ENCODE measurements around the gene EPB41L1.

The EPB41L1 gene

DNA sequence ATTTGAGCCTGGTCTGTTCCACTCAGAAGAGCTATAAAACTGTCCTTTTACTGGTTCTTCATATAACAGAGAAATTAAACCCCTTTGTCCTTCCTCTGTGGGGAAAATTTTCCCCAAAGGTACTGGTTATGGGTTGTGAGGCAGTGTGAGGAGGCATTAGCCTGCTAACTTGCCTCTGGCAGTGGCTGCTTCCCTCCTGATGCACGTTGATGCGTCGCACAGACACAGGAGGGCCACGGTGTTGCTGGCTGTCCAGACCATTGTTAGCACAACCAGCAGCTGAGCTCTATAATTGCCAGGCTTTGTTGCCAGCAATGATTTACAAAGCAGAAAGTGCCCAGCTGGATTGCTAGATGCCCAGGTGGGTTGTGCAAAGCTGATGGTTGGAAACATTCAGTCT lies 91.9 kb downstream of the EPB41L1 start:
- no peak for DNase-seq (ENCODE audit: low spot score)
- Mint-ChIP-seq H3K36me3 (ENCODE audit: low read depth) (peaks cover 40% of the 10 kb centered on the region), H3K27ac (no peak overlapping the region), H3K9me3 (no peaks in the 10 kb centered on the region), H3K4me3 (no peak overlapping the region), H3K27me3 (ENCODE audit: low read depth) (no peaks in the 10 kb centered on the region), H3K4me1 (ENCODE audit: low read depth) (peaks cover 5% of the 10 kb centered on the region)

DNA sequence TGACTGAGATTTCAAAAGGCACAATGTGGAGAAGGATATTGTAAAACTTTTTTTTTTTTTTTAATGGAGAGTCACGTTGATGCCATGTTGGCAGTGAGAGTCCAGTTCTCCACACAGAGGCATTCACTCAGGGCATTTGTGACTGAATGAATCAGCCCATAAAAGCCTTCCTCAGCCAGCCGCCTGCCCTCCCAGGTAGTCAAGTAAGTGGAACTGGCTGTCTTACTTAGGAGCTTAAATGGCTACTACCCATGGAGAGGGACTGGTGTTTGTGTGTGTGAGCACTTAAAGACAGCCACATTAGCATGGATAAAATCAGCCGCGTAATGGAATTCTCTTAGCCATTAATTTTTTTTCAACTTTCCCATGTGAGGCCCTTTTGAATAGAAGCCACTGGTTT lies 94.3 kb downstream of the EPB41L1 start:
- no peaks in the 10 kb centered on the region for H3K27me3 Mint-ChIP-seq (ENCODE audit: low read depth)
- no peak for DNase-seq (ENCODE audit: low spot score)
- H3K4me1 Mint-ChIP-seq (ENCODE audit: low read depth), result peaks cover 5% of the 10 kb centered on the region
- H3K9me3 Mint-ChIP-seq, result no peaks in the 10 kb centered on the region
- no peak overlapping the region for H3K27ac Mint-ChIP-seq
- peaks cover 41% of the 10 kb centered on the region for H3K36me3 Mint-ChIP-seq (ENCODE audit: low read depth)
- H3K4me3 Mint-ChIP-seq, result no peak overlapping the region

DNA sequence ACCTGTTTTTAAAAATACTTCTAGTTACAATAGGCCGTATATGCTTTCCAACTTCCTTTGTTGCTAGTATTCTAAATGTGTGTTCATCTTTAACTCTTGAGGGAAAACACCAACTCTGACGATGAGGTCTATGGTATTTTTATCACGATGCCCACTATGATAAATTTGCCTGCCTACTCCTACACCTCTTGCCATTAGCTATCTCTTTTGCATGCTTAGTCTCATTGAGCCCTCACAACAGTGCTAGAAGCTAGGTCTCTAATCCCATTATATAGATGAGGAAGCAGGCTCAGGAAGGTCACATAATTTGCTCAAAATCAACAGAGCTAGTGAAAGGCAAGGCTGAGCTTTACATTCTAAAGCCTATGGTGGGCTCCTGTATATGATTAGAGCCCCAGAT lies 94.9 kb downstream of the EPB41L1 start:
- H3K36me3 Mint-ChIP-seq (ENCODE audit: low read depth), result peaks cover 39% of the 10 kb centered on the region
- H3K27ac Mint-ChIP-seq, result no peak overlapping the region
- H3K27me3 Mint-ChIP-seq (ENCODE audit: low read depth), result no peaks in the 10 kb centered on the region

DNA sequence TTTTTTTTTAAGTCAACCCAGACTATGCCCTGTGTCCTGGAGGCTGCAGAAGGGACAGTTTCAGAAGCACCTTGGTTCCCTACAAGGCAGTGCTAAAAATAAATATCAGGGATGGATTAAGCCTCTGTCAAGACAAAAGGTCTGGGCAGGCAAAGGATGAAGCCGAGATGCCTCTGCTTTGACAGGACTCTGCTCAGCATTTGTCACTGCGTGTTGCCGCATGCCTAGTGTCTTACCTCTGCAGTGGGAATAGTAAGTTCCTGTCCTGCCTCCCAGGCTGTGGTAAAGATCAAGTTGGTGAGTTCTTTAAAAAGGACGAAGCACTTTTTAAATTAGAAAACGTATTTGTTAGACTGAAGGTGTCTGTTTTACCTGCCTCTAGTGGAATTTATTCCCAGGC lies 96.9 kb downstream of the EPB41L1 start:
- Mint-ChIP-seq H3K36me3 (ENCODE audit: low read depth) (peaks cover 29% of the 10 kb centered on the region), H3K4me1 (ENCODE audit: low read depth) (peaks cover 5% of the 10 kb centered on the region), H3K27ac (no peak overlapping the region), H3K4me3 (no peak overlapping the region), H3K27me3 (ENCODE audit: low read depth) (no peaks in the 10 kb centered on the region), H3K9me3 (no peaks in the 10 kb centered on the region)
- DNase-seq (ENCODE audit: low spot score), result no peak

More for the DNA sequence above, 94.9 kb downstream of the EPB41L1 start:
- H3K9me3 Mint-ChIP-seq, result no peaks in the 10 kb centered on the region
- no peak overlapping the region for H3K4me3 Mint-ChIP-seq
- no peak for DNase-seq (ENCODE audit: low spot score)
- peaks cover 5% of the 10 kb centered on the region for H3K4me1 Mint-ChIP-seq (ENCODE audit: low read depth)

DNA sequence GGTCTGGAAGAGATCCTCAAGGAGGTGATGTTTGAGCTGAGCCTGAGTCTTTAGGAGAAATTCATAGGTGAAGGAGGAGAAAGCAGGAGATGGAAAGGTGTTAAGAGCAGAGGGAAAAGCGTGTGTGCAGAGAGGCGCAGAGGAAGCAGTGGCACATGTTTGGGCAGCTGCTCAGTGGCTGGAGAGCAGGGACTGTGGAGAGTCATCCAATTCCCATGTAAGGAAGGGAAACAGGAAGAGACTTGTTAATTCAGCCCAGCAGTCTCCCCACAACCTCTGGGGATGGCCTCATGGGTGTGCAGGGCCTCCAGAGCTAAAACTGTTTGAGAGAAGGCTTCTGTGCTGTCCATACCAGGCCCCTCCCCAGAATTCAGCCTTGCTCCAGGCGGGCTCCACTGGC lies 98.0 kb downstream of the EPB41L1 start:
- H3K27me3 Mint-ChIP-seq (ENCODE audit: low read depth), result no peaks in the 10 kb centered on the region
- peaks cover 24% of the 10 kb centered on the region for H3K36me3 Mint-ChIP-seq (ENCODE audit: low read depth)
- no peak for DNase-seq (ENCODE audit: low spot score)
- H3K4me1 Mint-ChIP-seq (ENCODE audit: low read depth), result peaks cover 5% of the 10 kb centered on the region
- no peak overlapping the region for H3K4me3 Mint-ChIP-seq
- no peak overlapping the region for H3K27ac Mint-ChIP-seq
- no peaks in the 10 kb centered on the region for H3K9me3 Mint-ChIP-seq

DNA sequence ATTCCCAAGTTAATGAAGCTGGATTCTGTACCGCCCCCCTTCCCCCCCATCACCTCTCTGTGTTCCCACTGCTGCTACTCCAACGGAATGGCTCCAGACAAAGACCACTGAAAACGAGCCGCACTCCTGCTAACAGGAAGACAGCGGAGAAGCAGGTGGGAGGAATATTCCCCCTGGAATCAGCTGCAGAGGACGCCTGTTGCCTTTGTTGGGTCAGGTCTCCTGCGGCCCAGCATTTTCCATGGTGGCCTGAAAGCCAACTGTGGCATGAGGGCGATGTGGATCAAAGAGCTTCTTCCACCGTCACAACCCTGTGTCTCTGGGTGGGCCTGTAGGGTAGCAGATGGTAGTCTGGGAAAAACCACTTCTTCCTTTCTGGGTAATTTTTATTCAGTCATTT lies 98.5 kb downstream of the EPB41L1 start:
- DNase-seq (ENCODE audit: low spot score), result no peak
- H3K27me3 Mint-ChIP-seq (ENCODE audit: low read depth), result no peaks in the 10 kb centered on the region
- H3K4me3 Mint-ChIP-seq, result no peak overlapping the region
- no peak overlapping the region for H3K27ac Mint-ChIP-seq
- H3K4me1 Mint-ChIP-seq (ENCODE audit: low read depth), result peaks cover 3% of the 10 kb centered on the region
- H3K36me3 Mint-ChIP-seq (ENCODE audit: low read depth), result peaks cover 20% of the 10 kb centered on the region
- no peaks in the 10 kb centered on the region for H3K9me3 Mint-ChIP-seq

DNA sequence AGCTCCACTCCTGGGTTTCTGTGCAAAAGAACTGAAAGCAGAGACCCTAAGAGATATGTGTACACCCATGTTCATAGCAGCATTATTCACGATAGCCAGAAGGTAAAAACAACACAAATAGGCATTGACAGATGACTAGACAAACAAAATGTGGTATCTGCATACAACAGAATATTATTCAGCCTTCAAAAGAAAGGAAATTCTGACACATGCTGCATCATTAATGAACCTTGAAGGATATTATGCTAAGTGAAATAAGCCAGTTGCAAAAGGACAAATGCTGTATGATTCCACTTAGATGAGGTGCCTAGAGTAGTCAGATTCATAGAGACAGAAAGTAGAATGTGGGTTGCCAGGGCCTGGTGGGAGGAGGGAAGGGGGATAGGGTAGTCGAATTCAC lies 99.5 kb downstream of the EPB41L1 start:
- Mint-ChIP-seq H3K36me3 (ENCODE audit: low read depth) (peaks cover 15% of the 10 kb centered on the region), H3K27me3 (ENCODE audit: low read depth) (no peaks in the 10 kb centered on the region), H3K4me3 (no peak overlapping the region), H3K27ac (no peak overlapping the region), H3K4me1 (ENCODE audit: low read depth) (peaks cover 3% of the 10 kb centered on the region), H3K9me3 (no peaks in the 10 kb centered on the region)
- no peak for DNase-seq (ENCODE audit: low spot score)

DNA sequence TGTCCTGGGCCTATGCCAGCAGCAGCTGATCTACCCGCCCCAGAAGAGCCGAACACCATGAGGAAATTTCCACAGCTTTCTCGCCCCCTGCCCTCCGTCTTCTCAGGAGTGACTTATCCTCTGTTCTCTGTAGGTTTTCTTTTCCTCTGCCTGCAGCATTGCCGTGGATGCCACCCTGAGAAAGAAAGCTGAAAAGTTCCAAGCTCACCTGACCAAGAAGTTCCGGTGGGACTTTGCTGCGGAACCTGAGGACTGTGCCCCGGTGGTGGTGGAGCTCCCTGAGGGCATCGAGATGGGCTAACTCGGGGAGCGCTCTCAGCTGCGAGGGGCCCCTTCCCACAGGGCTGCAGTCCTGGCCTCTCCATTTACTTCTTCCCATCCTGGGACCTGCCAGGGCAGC lies 100.9 kb downstream of the EPB41L1 start:
- Mint-ChIP-seq H3K4me3 (no peak overlapping the region), H3K36me3 (ENCODE audit: low read depth) (peaks cover 11% of the 10 kb centered on the region), H3K27me3 (ENCODE audit: low read depth) (no peaks in the 10 kb centered on the region), H3K27ac (no peak overlapping the region), H3K4me1 (ENCODE audit: low read depth) (no peaks in the 10 kb centered on the region), H3K9me3 (no peaks in the 10 kb centered on the region)
- no peak for DNase-seq (ENCODE audit: low spot score)

DNA sequence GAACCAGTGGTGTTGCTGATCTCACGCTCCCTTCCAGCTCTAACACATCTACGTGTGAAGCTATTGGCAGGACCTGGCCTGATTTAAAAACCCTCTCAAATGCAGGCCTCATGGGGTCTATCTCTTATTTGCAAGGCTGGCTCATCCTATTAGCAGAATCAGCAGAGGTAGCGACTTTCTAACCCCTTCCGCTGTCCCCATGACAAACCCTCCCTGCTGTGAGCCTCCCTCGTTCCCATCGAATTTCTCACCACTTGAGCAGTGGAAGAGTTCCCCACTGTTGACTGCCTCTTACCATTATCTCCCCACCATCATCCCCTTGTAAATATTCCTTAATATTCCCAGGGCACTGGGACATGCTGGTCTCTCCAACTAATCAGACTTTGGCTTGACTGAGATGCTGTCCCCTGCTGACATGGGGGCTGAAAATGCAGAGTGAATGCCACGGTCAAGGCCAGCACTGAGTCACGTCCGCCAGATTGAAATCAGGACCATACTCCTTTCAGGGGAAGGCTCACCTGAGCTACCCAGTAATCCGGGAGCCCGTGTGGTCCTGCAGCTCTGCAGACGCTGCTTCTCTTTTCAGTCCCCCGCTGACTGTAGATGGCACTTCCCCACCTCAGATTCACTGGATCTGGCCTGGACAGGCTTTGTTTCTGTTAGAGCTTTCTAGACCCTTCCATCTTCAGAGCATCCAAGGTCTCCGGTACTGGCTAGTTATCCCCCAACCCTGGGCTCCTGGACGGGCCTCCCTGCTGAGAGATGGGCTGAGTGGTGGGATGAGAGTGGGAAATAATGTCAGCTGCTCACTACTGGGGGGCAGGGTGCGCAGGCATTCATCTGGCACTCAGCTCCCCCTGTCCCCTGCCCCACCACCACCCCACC lies 104.9 kb downstream of the EPB41L1 start:
- no peak overlapping the region for H3K4me3 Mint-ChIP-seq
- no peak overlapping the region for H3K27ac Mint-ChIP-seq
- no peaks in the 10 kb centered on the region for H3K9me3 Mint-ChIP-seq
- H3K4me1 Mint-ChIP-seq (ENCODE audit: low read depth), result no peaks in the 10 kb centered on the region
- H3K27me3 Mint-ChIP-seq (ENCODE audit: low read depth), result no peaks in the 10 kb centered on the region
- DNase-seq (ENCODE audit: low spot score), result no peak
- H3K36me3 Mint-ChIP-seq (ENCODE audit: low read depth), result peaks cover 3% of the 10 kb centered on the region

DNA sequence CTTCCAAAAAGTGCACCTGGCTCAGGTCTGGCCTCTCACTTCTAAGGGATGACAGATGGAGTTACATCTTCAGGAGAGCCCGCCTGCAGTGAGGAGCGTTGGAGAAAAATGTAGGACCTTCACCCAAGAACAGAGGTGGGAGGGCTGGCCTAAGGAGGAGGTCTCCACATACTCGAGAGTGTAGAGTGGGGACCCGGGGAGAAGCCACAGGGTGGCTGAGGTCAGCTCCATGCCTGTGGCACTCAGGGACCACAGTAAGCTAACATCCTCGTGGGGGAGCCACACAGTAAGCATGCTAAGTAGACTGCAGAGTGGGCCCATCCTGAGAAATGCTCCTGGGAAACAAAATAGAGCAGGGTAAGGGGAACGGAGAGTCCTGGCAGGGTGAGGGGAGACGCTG lies 105.8 kb downstream of the EPB41L1 start:
- DNase-seq (ENCODE audit: low spot score), result no peak
- peaks cover 3% of the 10 kb centered on the region for H3K36me3 Mint-ChIP-seq (ENCODE audit: low read depth)
- no peak overlapping the region for H3K27ac Mint-ChIP-seq
- H3K27me3 Mint-ChIP-seq (ENCODE audit: low read depth), result no peaks in the 10 kb centered on the region
- H3K4me3 Mint-ChIP-seq, result no peak overlapping the region
- no peaks in the 10 kb centered on the region for H3K4me1 Mint-ChIP-seq (ENCODE audit: low read depth)
- H3K9me3 Mint-ChIP-seq, result no peaks in the 10 kb centered on the region

DNA sequence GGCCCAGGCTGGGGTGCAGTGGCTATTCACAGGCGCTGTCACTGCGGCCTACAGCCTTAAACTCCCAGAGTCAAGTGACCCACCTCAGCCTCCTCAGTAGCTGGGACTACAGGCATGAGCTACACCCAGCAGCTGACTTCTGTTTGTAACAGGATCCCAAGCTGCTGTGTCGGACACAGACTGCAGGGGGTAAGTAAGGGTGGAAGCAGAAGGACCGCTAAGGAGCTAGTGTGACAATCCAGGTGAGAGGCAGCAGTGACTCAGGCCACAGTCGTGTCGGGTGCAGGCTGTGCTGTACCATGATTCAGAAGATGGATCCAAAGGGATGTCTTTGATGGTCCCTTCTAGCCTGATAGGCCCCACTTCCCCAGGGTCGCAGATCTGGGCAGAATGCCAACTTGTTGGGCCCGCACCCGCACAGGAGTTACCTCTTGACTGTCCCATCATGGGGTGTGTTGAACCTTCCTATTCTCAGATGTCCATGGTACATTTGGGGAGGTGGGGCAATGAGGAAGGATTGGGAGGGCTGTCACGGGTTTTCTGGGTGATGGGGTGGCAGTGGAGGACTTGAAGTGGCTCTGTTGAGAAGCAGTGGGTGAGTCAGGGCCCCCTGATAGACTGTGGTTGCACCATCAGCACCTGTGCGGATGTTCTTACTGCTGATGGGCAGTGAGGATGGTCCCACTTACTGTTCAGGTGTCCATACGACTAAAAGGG lies 107.0 kb downstream of the EPB41L1 start:
- Mint-ChIP-seq H3K4me1 (ENCODE audit: low read depth) (no peaks in the 10 kb centered on the region), H3K4me3 (no peak overlapping the region), H3K27ac (no peak overlapping the region), H3K9me3 (no peaks in the 10 kb centered on the region), H3K27me3 (ENCODE audit: low read depth) (no peaks in the 10 kb centered on the region), H3K36me3 (ENCODE audit: low read depth) (no peaks in the 10 kb centered on the region)
- no peak for DNase-seq (ENCODE audit: low spot score)

DNA sequence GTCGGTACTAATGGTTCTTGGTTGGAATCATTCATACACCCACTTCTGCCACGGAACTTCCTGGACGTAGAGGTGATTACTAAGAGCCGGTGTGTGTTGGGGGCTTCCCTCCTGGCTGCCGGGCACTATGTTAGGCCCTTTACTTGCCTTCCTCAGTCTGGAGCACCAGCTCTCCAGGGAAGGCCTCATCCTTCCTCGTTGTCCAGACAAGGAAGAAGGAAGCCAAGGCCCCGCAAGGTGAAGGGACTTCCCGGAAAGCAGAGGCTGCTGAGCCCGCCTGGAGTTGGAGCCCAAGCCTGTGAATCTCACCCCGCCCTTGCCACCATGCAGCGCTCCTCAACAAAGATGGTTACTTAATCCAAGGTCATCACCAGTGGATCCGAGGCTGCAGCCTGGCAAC lies 107.9 kb downstream of the EPB41L1 start:
- Mint-ChIP-seq H3K27ac (no peak overlapping the region), H3K4me1 (ENCODE audit: low read depth) (no peaks in the 10 kb centered on the region), H3K9me3 (no peaks in the 10 kb centered on the region), H3K36me3 (ENCODE audit: low read depth) (no peaks in the 10 kb centered on the region), H3K27me3 (ENCODE audit: low read depth) (no peaks in the 10 kb centered on the region), H3K4me3 (no peak overlapping the region)
- no peak for DNase-seq (ENCODE audit: low spot score)

DNA sequence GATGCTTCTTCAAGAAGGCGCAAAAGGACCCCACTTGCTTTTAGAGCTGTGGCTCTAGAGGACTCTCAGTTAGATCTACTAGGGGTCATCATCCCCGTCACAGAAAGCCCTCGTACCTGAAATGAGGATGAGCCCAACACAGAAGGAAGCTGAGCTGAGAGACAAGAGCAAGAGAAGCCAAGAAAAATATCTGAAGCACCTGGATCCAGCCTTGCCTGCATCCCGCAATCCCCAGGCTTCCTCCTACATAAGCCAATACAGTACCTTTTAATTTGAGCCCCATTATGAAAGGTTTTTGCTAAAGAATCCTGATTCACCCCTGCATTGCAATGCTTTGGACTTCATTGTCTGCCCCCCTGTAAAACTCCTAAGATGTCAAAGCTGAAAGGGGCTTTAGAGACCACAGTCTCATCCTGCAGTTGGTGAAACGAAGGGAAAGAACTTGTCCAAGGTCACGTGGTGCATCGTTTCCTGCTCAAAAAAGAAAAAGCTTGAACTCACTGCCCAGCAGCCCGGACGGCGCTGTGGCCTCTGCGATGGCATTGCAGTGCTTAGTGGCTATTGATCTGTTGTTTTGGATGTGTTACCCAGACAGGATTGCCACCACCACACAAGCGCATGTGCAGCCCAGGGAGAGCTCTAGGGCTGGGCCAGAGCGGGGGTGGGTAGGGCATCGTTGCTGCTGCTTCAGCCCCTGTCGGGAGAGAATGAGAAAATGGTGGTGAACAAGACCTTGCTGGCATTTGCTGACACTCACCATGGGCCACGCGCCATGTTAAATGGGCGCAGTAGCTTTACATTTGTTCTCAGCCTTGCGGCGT lies 110.1 kb downstream of the EPB41L1 start:
- DNase-seq (ENCODE audit: low spot score), result no peak
- no peaks in the 10 kb centered on the region for H3K4me1 Mint-ChIP-seq (ENCODE audit: low read depth)
- H3K9me3 Mint-ChIP-seq, result no peaks in the 10 kb centered on the region
- no peaks in the 10 kb centered on the region for H3K36me3 Mint-ChIP-seq (ENCODE audit: low read depth)
- H3K27me3 Mint-ChIP-seq (ENCODE audit: low read depth), result no peaks in the 10 kb centered on the region
- H3K4me3 Mint-ChIP-seq, result no peak overlapping the region
- no peak overlapping the region for H3K27ac Mint-ChIP-seq

DNA sequence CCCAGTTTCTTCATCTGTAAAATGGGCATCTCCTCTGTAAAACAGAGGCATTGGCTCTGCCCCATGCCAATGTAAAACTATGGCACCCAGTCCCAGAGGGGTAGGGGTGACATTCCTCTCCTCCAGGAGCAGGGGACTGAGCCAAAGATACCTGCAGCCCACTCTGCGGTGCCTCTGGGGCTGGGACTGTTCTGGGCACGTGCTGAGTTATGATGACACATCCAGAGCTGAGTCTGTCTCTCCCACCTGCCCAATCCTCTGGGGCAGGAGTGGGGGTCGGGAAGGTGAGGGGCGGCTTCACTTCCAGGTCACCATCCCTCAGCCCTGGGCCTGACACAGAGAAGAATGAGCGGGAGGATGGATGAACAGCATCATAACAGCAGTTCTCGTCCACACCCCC lies 111.6 kb downstream of the EPB41L1 start:
- no peak for DNase-seq (ENCODE audit: low spot score)
- Mint-ChIP-seq H3K27me3 (ENCODE audit: low read depth) (no peaks in the 10 kb centered on the region), H3K36me3 (ENCODE audit: low read depth) (no peaks in the 10 kb centered on the region), H3K9me3 (no peaks in the 10 kb centered on the region), H3K27ac (no peak overlapping the region), H3K4me1 (ENCODE audit: low read depth) (no peaks in the 10 kb centered on the region), H3K4me3 (no peak overlapping the region)

All from T-helper 2 cell treated with Interferon-gamma antibody and Interleukin-4, amounts not matched to agents 5 μg/mL and 100 μg/mL, for 36 hours (primary cell).